Activated naive CD8-positive, alpha-beta T cell treated with anti-CD3 and anti-CD28 coated beads, Interleukin-2, amount 10 ng/mL, durations not matched to agents 7 days and 5 days (primary cell): Measurements from ENCODE around the gene SERINC3. TPM values are rescaled to one million over a fixed set of nuclear protein-coding genes. Genes with fewer than 3 reads are reported as not detected.
A peak's percentile ranks its signal among the peaks of the same experiment; 100 is the strongest.
"Not testable (repeated sequence)": the region's sequence is repeated elsewhere in the genome, so short reads cannot be mapped to it uniquely, and the experiment has no call there.

Experiments used
- ATAC-seq: fragments of 150-1000 bp; cut with Tn5 transposase; one replicate; pipeline ENCODE4 v1.10.0; 2021; ENCODE audit warnings: low read depth, moderate library complexity
- POLR2A ChIA-PET: fragments of 350-600 bp; sonication (Branson Sonifier 250); formaldehyde crosslinking; loops from one replicate; lab custom pipeline; 2021; ENCODE audit warnings: antibody characterized with exemption; lab: Charles Lee
- DNase-seq: peaks from one replicate; pipeline ENCODE4 v3.0.0; 2021
- H3K27ac Mint-ChIP-seq: one replicate; pipeline ENCODE4 v1.8.0; 2022; ENCODE audit warnings: mild to moderate bottlenecking, mixed read lengths
- H3K27me3 Mint-ChIP-seq: one replicate; pipeline ENCODE4 v1.8.0; 2022; ENCODE audit warnings: mild to moderate bottlenecking, moderate library complexity, mixed read lengths
- H3K36me3 Mint-ChIP-seq: one replicate; pipeline ENCODE4 v1.8.0; 2021; ENCODE audit warnings: mild to moderate bottlenecking, mixed read lengths
- H3K4me1 Mint-ChIP-seq: one replicate; pipeline ENCODE4 v1.8.0; 2021; ENCODE audit warnings: mixed read lengths
- H3K4me3 Mint-ChIP-seq: one replicate; pipeline ENCODE4 v1.8.0; 2022; ENCODE audit warnings: mild to moderate bottlenecking, moderate library complexity, mixed read lengths
- H3K9me3 Mint-ChIP-seq: one replicate; pipeline ENCODE4 v1.8.0; 2021; ENCODE audit warnings: mixed read lengths
- total RNA-seq, 2 experiments: library from RNA; stranded (reverse); gene quantifications; one replicate each; pipeline ENCODE4 v1.2.3, GENCODE V29; 2021

The SERINC3 gene
- total RNA-seq, 2 experiments from 2014 or later = 71.5 to 72.7 TPM

DNA sequence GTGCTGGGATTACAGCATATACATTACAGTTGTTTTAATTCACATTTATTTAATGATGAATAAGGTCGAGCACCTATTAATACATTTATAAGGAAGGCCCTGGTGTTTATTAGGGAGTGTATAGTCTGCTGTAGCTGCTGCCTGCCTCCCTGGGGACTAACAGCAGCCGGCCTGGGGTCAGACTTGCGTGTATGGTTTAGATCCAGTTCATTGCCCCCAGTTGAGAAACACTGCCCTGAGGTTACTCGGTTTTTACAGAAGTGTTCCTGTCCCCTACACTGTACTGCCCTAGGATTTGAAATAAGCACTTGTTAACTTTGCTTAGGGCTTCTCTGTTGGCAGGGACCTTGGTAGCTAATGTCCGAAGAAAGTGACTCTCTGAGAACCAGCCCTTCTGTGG, 42.2 kb downstream of the SERINC3 start:
- DNase-seq (no peak), ATAC-seq (no peak)
- POLR2A ChIA-PET = no interaction called here
- peaks cover 24% of the 10 kb centered on the region for H3K4me1 Mint-ChIP-seq
- peaks cover 9% of the 10 kb centered on the region for H3K36me3 Mint-ChIP-seq
- no peak overlapping the region for H3K27ac Mint-ChIP-seq
- no peak overlapping the region for H3K4me3 Mint-ChIP-seq
- H3K9me3 Mint-ChIP-seq = no peaks in the 10 kb centered on the region
- no peaks in the 10 kb centered on the region for H3K27me3 Mint-ChIP-seq

DNA sequence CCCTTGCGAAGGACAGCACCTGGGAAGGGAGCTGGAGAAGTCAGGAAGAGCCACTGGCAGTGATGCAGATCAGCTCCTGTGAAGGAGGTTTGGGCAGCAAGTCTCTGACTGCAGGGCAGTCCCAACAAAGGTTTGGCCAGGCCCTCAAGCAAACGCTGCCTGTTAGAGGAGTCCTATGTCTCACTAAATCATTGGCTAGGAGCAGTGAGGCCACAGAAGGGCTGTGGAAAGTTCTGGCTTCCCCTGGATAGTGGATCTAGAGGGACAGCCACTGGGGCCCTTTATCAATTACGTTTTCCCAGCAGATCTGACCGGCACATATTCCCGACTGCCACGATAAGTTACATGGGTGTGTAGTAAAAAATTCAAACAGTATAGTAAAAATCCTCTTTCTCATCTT, 43.7 kb downstream of the SERINC3 start:
- Mint-ChIP-seq H3K27me3 (no peaks in the 10 kb centered on the region), H3K9me3 (no peaks in the 10 kb centered on the region), H3K4me1 (peaks cover 24% of the 10 kb centered on the region), H3K36me3 (peaks cover 7% of the 10 kb centered on the region), H3K27ac (no peak overlapping the region), H3K4me3 (no peak overlapping the region)
- DNase-seq (no peak), ATAC-seq (no peak)
- POLR2A ChIA-PET = no interaction called here

DNA sequence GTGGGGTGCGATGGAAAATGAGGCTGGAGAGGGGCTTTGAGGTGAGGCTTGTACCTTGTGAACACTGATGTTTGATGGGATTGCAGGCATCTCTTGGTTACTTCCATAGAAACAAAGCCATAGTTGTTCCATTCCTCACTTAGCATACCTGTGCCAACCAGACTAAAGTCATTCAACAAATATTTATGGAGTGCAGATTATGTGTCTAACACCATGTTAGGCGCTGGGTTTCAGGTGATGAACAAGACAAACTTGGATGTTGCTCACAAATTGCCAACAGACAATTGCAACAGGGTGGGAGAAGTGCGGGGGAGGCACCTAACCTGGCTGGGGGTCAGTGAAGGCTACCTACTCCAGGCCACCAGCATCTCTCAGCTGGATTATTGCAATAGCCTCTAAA, 44.7 kb downstream of the SERINC3 start:
- Mint-ChIP-seq H3K4me3 (peak overlapping the region; percentile 9), H3K9me3 (no peaks in the 10 kb centered on the region), H3K27me3 (peaks cover 3% of the 10 kb centered on the region), H3K36me3 (peaks cover 7% of the 10 kb centered on the region), H3K4me1 (peaks cover 24% of the 10 kb centered on the region), H3K27ac (no peak overlapping the region)
- no peak for ATAC-seq
- POLR2A ChIA-PET = no interaction called here
- no peak for DNase-seq

DNA sequence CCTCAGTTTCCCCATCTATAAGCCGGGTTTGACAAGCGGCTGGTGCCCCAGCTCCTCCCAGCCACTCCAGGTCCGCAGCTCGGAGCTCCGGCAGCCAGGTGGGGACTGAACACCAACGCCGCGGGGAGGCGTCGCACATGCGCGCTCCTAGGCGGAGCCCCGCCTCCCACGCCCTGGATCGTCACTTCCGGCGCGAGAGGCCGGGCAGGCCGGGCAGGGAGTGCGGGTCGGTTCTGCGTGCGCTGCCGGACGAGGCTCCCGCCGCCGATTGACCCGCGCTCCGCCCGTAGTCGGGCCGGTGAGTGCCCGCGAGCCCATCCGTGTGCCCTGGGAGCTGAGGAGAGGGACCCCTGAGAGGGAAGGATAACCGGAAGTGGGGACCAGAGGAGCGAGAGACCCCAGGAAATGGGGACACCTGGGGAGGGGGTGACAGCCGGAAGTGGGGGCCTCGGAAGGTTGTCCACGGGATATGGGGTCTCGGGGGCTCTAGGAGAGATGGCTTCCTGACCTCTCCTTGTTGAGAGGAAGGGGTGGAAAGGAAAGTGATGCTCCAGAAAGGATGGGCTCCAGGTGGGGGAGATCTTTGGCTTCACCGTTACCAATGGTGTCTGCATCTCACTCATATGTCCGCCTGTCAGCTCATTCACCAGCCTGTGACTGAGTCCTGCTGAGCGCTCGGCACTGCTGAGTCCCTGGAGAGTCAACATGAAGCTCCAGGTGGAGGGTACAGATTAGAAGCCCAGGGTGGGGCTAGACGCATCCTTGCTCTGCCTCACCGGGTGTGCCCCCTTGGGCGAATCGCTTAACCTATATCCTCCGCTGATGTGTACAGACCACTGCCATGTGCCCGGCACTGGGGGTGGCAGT, 45.9 kb downstream of the SERINC3 start, which contains the start of gene TTPAL:
TSS of gene TTPAL (plus strand) at position 181 of the 867 bp plus-strand sequence. CDS start 4,126 bp downstream, outside the sequence.
- POLR2A ChIA-PET = interaction anchor here (0.5 to 1.7 kb wide), 12 partner anchors 16 to 410 kb away, joined by 3 to 14 read pairs (median 4); partner anchors contain the start of genes FITM2, SERINC3 and YWHAB
- DNase-seq = peak; percentile 93
- peak within 1 kb of the TSS; percentile 98 for H3K27ac Mint-ChIP-seq
- H3K4me3 Mint-ChIP-seq = peak within 1 kb of the TSS; percentile 94
- peaks cover 24% of the 10 kb centered on the region for H3K4me1 Mint-ChIP-seq
- no peaks in the 10 kb centered on the region for H3K9me3 Mint-ChIP-seq
- ATAC-seq = peak; percentile 98
- H3K27me3 Mint-ChIP-seq = peaks cover 3% of the 10 kb centered on the region
- peaks cover 2% of the 10 kb centered on the region for H3K36me3 Mint-ChIP-seq

DNA sequence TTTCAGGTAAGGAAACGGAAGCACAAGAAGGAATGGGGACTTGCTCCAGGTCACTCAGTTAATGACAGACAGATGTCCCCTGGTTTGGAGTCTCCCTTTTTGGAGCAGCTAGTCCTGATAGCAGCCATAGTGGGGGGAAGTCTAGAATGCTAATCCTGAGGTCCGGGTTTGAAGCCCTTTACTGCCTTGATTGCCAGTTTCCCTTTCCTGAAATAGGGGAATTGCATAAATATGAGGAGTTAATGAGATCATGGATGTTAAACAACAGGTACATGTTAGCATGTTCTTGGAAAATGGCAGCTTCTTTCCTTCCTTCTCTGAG, 46.5 kb downstream of the SERINC3 start:
- peaks cover 24% of the 10 kb centered on the region for H3K4me1 Mint-ChIP-seq
- H3K36me3 Mint-ChIP-seq = peaks cover 1% of the 10 kb centered on the region
- no peak for ATAC-seq
- POLR2A ChIA-PET = interaction anchor here (0.5 to 1.7 kb wide), 10 partner anchors 16 to 216 kb away, joined by 3 to 14 read pairs (median 4); partner anchors contain the start of genes FITM2 and SERINC3
- DNase-seq = no peak
- peak overlapping the region; percentile 94 for H3K4me3 Mint-ChIP-seq
- H3K27me3 Mint-ChIP-seq = peaks cover 3% of the 10 kb centered on the region
- H3K9me3 Mint-ChIP-seq = no peaks in the 10 kb centered on the region
- peak overlapping the region; percentile 98 for H3K27ac Mint-ChIP-seq

DNA sequence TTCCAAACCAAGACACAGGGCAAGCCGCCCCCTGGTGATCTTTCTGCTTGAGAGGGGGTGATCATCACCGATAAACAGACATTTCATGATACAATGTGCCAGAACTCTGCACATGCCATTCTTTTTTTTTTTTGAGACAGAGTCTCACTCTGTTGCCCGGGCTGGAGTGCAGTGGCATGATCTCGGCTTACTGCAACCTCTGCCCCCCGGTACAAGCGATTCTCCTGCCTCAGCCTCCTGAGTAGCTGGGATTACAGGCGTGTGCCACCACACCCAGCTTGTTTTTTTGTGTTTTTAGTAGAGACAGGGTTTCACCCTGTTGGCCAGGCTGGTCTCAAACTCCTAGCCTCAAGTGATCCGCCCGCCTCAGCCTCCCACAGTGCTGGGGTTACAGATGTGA, 49.6 kb downstream of the SERINC3 start:
- H3K27ac Mint-ChIP-seq, ATAC-seq, H3K4me3 Mint-ChIP-seq, H3K36me3 Mint-ChIP-seq, H3K27me3 Mint-ChIP-seq, H3K9me3 Mint-ChIP-seq, DNase-seq: not testable (repeated sequence)
- H3K4me1 Mint-ChIP-seq = peaks cover 21% of the 10 kb centered on the region
- POLR2A ChIA-PET = interaction anchor here (0.6 kb wide), 1 partner anchor 175 kb away, joined by 3 read pairs; no protein-coding TSS in a partner anchor

DNA sequence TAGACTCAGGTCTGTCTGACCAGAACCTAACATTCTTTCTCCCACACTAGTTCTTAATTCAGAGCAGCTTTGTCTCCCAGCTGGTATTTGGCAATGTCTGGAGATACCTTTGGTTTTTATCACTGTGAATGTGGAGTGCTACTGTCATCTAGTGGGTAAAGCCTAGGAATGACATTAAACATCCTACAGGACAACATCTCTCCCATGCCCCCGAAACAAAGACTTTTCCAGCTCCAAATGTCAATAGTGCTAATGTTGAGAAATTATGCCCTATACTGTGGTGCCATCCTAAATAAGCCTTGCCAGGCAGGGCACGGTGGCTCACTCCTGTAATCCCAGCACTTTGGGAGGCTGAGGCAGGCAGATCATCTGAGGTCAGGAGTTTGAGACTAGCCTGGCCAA, 50.4 kb downstream of the SERINC3 start:
- H3K27me3 Mint-ChIP-seq = peaks cover 3% of the 10 kb centered on the region
- no peak overlapping the region for H3K4me3 Mint-ChIP-seq
- H3K36me3 Mint-ChIP-seq = no peaks in the 10 kb centered on the region
- no peak for ATAC-seq
- H3K9me3 Mint-ChIP-seq = no peaks in the 10 kb centered on the region
- H3K4me1 Mint-ChIP-seq = peaks cover 13% of the 10 kb centered on the region
- no peak overlapping the region for H3K27ac Mint-ChIP-seq
- POLR2A ChIA-PET = interaction anchor here (0.5 kb wide), 1 partner anchor 137 kb away, joined by 4 read pairs; no protein-coding TSS in a partner anchor
- no peak for DNase-seq

DNA sequence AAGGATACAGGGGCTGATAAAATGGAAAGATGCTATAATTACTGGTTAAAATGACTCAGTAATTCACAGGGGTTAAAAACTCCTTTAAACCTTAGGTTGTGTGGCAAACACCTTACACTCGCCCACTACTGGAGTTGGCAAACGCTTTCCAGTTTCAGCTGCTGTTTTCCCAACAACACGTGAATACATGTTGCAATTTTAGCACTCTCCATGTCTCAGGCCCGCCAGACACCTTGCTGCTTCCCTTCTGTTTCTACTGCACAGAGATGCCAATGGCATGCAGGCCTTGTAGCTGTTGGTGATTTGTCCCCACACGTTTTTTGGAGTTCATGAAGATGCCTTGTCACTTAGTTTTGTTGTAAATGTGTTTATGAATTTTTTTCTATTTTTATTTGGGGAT, 51.5 kb downstream of the SERINC3 start:
- peaks cover 6% of the 10 kb centered on the region for H3K4me1 Mint-ChIP-seq
- POLR2A ChIA-PET = no interaction called here
- peaks cover 3% of the 10 kb centered on the region for H3K27me3 Mint-ChIP-seq
- no peak overlapping the region for H3K27ac Mint-ChIP-seq
- no peaks in the 10 kb centered on the region for H3K36me3 Mint-ChIP-seq
- no peak overlapping the region for H3K4me3 Mint-ChIP-seq
- no peaks in the 10 kb centered on the region for H3K9me3 Mint-ChIP-seq
- ATAC-seq = no peak
- no peak for DNase-seq

DNA sequence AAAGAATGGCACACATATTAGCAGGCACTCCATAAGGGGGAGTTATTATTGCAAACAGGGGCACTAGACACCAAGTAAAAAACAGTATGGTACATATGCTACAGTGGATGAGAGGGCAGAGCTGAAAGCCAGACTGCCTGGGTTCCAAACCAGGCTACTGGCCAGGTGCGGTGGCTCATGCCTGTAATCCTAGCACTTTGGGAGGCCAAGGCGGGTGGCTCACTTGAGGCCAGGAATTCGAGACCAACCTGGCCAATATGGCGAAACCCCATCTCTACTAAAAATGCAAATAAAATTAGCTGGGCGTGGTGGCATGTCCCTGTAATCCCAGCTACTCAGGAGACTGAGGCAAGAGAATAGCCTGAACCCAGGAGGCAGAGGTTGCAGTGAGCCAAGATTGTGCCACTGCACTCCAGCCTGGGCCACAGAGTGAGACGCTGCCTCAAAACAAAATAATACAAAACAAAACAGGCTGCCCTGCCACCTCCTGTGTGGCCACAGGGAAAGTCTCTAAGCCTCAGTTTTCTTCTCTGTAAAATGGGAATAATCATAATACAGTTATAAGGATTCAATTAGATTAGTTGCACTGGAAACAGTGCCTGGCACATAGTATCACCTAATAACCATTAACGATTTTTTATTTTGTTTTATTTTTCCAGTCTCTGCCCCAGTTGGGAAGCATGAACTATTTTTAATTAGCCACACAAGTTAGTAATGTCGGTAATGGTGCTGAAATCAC, 53.7 kb downstream of the SERINC3 start:
- POLR2A ChIA-PET = no interaction called here
- H3K9me3 Mint-ChIP-seq = no peaks in the 10 kb centered on the region
- H3K27me3 Mint-ChIP-seq = peaks cover 3% of the 10 kb centered on the region
- no peaks in the 10 kb centered on the region for H3K36me3 Mint-ChIP-seq
- no peak for DNase-seq
- ATAC-seq = no peak
- H3K4me1 Mint-ChIP-seq = no peaks in the 10 kb centered on the region
- no peak overlapping the region for H3K4me3 Mint-ChIP-seq
- no peak overlapping the region for H3K27ac Mint-ChIP-seq

DNA sequence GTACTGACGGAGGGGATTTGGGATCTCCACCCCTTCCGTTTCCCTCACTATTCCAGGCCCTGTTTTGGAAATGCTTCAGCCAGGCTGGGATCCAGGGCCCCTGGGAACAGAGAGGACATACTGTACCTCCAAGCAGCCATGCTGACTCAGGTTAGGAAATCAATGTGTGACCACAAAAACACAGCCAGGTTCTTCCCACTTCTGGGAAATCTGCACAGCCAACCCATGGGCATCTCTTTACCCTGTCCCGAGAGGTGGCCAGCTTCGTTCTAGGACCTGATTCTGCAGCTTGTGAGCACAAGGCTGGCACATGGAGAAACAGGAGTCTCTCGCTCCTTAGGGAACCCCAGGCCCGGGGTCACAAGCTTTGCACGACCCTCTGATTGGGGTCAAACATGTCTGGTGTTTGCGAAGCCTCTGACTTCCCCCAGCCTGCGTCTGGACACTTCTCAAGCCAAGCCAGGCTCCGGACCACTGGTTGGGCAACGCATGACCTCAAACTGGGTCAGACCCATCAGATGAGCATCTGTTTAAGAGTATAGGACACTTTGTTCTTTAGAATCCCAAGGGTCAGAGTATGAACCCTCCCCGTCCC, 54.5 kb downstream of the SERINC3 start:
- DNase-seq = no peak
- no peak overlapping the region for H3K27ac Mint-ChIP-seq
- H3K4me1 Mint-ChIP-seq = no peaks in the 10 kb centered on the region
- H3K4me3 Mint-ChIP-seq = no peak overlapping the region
- POLR2A ChIA-PET = no interaction called here
- no peak for ATAC-seq
- H3K27me3 Mint-ChIP-seq = peaks cover under 1% of the 10 kb centered on the region
- H3K9me3 Mint-ChIP-seq = no peaks in the 10 kb centered on the region
- no peaks in the 10 kb centered on the region for H3K36me3 Mint-ChIP-seq

DNA sequence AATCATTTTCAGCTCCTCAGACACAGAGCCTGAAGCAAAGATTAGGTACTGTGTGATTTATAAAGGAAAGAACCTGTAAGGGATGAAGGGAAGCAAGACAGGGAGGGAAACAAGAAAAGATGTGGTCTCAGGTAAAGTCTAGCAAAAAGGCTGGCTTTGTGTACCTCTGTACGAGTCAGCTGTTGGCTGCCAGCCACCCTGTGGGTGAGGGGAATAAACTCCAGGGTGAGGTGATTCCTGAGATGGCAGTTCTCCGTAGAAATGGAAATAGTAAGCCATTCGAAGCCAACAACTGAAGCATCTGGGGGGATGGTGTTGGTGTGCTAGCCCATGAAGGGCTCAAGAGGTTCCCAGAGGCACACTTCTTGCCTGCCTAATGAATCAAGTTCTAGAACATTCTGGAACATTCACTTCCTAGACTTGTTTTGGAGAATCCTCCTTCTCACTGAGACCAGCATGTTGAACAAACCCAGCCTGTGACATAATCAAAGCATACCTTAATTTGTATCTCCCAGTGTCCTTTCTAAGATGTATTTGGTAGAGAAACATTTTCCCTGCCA, 56.8 kb downstream of the SERINC3 start:
- Mint-ChIP-seq H3K27ac (no peak overlapping the region), H3K27me3 (peaks cover 2% of the 10 kb centered on the region)
- ATAC-seq = no peak

DNA sequence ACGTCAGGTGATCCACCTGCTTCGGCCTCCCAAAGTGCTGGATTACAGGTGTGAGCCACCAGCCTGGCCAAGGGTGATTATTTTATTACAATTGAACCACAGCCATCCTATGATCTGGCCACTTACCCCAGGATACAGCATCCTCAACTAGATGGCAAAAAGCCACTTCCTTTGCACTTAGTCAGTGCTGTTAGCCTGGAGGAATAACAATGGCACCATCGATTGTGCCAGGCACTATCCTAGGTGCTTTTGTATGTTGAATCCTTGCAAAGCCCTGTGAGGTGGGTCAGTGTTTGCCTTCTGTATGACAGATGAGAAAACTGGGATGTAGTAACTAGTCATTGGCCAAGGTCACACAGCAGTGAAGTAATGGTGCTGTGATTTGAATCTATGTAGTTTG, 57.4 kb downstream of the SERINC3 start:
- no peaks in the 10 kb centered on the region for H3K36me3 Mint-ChIP-seq
- peaks cover 2% of the 10 kb centered on the region for H3K27me3 Mint-ChIP-seq
- DNase-seq = no peak
- POLR2A ChIA-PET = no interaction called here
- ATAC-seq = no peak
- no peak overlapping the region for H3K4me3 Mint-ChIP-seq
- no peak overlapping the region for H3K27ac Mint-ChIP-seq
- H3K4me1 Mint-ChIP-seq = no peaks in the 10 kb centered on the region
- H3K9me3 Mint-ChIP-seq = no peaks in the 10 kb centered on the region

More for the DNA sequence above, 56.8 kb downstream of the SERINC3 start:
- H3K36me3 Mint-ChIP-seq = no peaks in the 10 kb centered on the region
- no peak for DNase-seq
- no peaks in the 10 kb centered on the region for H3K4me1 Mint-ChIP-seq
- H3K9me3 Mint-ChIP-seq = no peaks in the 10 kb centered on the region
- no peak overlapping the region for H3K4me3 Mint-ChIP-seq
- POLR2A ChIA-PET = no interaction called here

DNA sequence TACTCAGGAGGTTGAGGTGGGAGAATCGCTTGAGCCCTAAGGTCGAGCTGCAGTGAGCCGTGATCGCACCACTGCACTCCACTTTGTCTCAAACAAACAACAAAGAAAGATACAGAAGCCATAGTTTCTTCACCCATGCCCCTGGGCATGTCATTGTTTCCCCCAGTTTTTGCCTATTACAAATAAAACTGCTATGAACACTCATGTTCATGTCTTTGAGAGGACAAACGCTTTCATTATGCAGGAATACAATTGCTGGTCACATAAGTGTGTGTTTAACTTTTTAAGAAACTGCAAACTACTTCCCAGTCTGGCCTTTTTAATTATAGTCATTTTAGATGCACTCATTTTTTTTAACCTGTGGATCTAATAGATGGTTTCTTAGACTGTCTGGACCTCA, 58.4 kb downstream of the SERINC3 start:
- ATAC-seq = no peak
- Mint-ChIP-seq H3K9me3 (no peaks in the 10 kb centered on the region), H3K4me1 (no peaks in the 10 kb centered on the region), H3K36me3 (no peaks in the 10 kb centered on the region), H3K4me3 (no peak overlapping the region), H3K27me3 (peaks cover 2% of the 10 kb centered on the region), H3K27ac (no peak overlapping the region)
- no peak for DNase-seq
- POLR2A ChIA-PET = no interaction called here
